Measurements from ENCODE around the gene DAAM1. TPM values are rescaled to one million over a fixed set of nuclear protein-coding genes. Genes with fewer than 3 reads are reported as not detected.
A peak's percentile ranks its signal among the peaks of the same experiment; 100 is the strongest.

The DAAM1 gene
- total and polyA plus RNA-seq, 2 donors from 2014 or later, result 5.3 to 47.8 TPM

DNA sequence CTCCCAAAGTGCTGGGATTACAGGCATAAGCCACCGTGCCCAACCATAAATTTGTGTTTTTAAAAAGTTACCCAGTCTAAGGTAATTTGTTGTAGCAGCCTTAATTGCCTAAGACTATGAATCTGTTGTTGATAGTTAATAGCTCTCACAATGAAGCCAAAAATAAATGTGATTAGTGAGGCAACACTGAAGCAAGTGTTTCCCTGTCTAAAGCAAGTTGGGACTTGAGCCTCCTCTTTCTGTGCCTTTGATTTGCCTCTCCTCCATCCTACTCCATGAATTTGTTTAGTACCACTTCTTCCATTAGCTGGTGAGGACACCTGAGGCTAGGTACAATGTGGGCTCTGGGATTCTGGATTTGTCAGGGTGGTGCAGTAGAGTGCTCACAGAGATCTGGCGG is 36.8 kb downstream of the DAAM1 start:
- Histone ChIP-seq H3K4me1 (ENCODE audit: control insufficient read depth in 2 of 3, insufficient read depth in 2 of 3, low read depth in 1 of 3, low read length in 3 of 3) (peaks cover 0 to 2% (median 0%) of the 10 kb centered on the region in 3 donors), H3K36me3 (ENCODE audit: control insufficient read depth in 2 of 3, insufficient read depth in 3 of 3, low read length in 3 of 3) (no peaks in the 10 kb centered on the region), H3K9me3 (ENCODE audit: control insufficient read depth in 2 of 3, insufficient read depth in 1 of 3, low read length in 3 of 3) (no peaks in the 10 kb centered on the region), H3K4me3 (ENCODE audit: low read length in 3 of 3) (no peak overlapping the region), H3K27me3 (ENCODE audit: control insufficient read depth, insufficient read depth, low read length) (no peaks in the 10 kb centered on the region), H3K9ac (ENCODE audit: low read length in 3 of 3) (no peak overlapping the region), H3K27ac (ENCODE audit: low read depth in 2 of 2, low read length in 2 of 2) (no peak overlapping the region)
- TF ChIP-seq, protein P1, sequence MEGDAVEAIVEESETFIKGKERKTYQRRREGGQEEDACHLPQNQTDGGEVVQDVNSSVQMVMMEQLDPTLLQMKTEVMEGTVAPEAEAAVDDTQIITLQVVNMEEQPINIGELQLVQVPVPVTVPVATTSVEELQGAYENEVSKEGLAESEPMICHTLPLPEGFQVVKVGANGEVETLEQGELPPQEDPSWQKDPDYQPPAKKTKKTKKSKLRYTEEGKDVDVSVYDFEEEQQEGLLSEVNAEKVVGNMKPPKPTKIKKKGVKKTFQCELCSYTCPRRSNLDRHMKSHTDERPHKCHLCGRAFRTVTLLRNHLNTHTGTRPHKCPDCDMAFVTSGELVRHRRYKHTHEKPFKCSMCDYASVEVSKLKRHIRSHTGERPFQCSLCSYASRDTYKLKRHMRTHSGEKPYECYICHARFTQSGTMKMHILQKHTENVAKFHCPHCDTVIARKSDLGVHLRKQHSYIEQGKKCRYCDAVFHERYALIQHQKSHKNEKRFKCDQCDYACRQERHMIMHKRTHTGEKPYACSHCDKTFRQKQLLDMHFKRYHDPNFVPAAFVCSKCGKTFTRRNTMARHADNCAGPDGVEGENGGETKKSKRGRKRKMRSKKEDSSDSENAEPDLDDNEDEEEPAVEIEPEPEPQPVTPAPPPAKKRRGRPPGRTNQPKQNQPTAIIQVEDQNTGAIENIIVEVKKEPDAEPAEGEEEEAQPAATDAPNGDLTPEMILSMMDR (IDR thresholded peaks at IDR 0.05; ENCODE audit: borderline replicate concordance, extremely low read depth, insufficient read depth), result no peak
- DNase-seq (no peak), FAIRE-seq (no peak)
- intact Hi-C loops (cut with DNase I), result no loop called here

GRCh38 chr14:59228421-59228820 is 40.0 kb downstream of the DAAM1 start:
- TF ChIP-seq, protein P1 (IDR thresholded peaks at IDR 0.05; ENCODE audit: borderline replicate concordance, extremely low read depth, insufficient read depth), result no peak
- DNase-seq, result peak in 1 of 5 donors; percentile 28
- Histone ChIP-seq H3K27me3 (ENCODE audit: control insufficient read depth, insufficient read depth, low read length) (no peaks in the 10 kb centered on the region), H3K4me1 (ENCODE audit: control insufficient read depth in 2 of 3, insufficient read depth in 2 of 3, low read depth in 1 of 3, low read length in 3 of 3) (no peaks in the 10 kb centered on the region), H3K36me3 (ENCODE audit: control insufficient read depth in 2 of 3, insufficient read depth in 3 of 3, low read length in 3 of 3) (no peaks in the 10 kb centered on the region), H3K4me3 (ENCODE audit: low read length in 3 of 3) (no peak overlapping the region), H3K9me3 (ENCODE audit: control insufficient read depth in 2 of 3, insufficient read depth in 1 of 3, low read length in 3 of 3) (no peaks in the 10 kb centered on the region), H3K9ac (ENCODE audit: low read length in 3 of 3) (no peak overlapping the region), H3K27ac (ENCODE audit: low read depth in 2 of 2, low read length in 2 of 2) (no peak overlapping the region)
- no peak for FAIRE-seq
- intact Hi-C loops (cut with DNase I), result no loop called here

- H3K9me3 ChIP-seq (ENCODE audit: control insufficient read depth in 2 of 3, insufficient read depth in 1 of 3, low read length in 3 of 3), result no peaks in the 10 kb centered on the region
- no peaks in the 10 kb centered on the region for H3K36me3 ChIP-seq (ENCODE audit: control insufficient read depth in 2 of 3, insufficient read depth in 3 of 3, low read length in 3 of 3)
- TF ChIP-seq, protein P1 (IDR thresholded peaks at IDR 0.05; ENCODE audit: borderline replicate concordance, extremely low read depth, insufficient read depth), result no peak
- no peak overlapping the region for H3K27ac ChIP-seq (ENCODE audit: low read depth in 2 of 2, low read length in 2 of 2)
- H3K4me3 ChIP-seq (ENCODE audit: low read length in 3 of 3), result no peak overlapping the region
- H3K27me3 ChIP-seq (ENCODE audit: control insufficient read depth, insufficient read depth, low read length), result no peaks in the 10 kb centered on the region
- no peak overlapping the region for H3K9ac ChIP-seq (ENCODE audit: low read length in 3 of 3)
- FAIRE-seq, result no peak
- no peaks in the 10 kb centered on the region for H3K4me1 ChIP-seq (ENCODE audit: control insufficient read depth in 2 of 3, insufficient read depth in 2 of 3, low read depth in 1 of 3, low read length in 3 of 3)
- intact Hi-C loops (cut with DNase I), result no loop called here
- no peak for DNase-seq
Measured at GRCh38 chr14:59229653-59230406, 41.4 kb downstream of the DAAM1 start.
